MG63 (cell line): ENCODE data around the gene FOXC2. TPM values are rescaled to one million over a fixed set of nuclear protein-coding genes. Genes with fewer than 3 reads are reported as not detected.

Experiments
- DNase-seq: peaks from one replicate; pipeline ENCODE4 v3.0.0-alpha.2; 2020
- H3K27me3 ChIP-seq: fragments of 250-450 bp; sonication (Bioruptor Pico); 2 replicates; pipeline ENCODE4 v1.5.1; 2020; ENCODE audit warnings: mild to moderate bottlenecking, moderate library complexity
- H3K36me3 ChIP-seq: fragments of 250-450 bp; sonication (Bioruptor Pico); 2 replicates; pipeline ENCODE4 v1.5.1; 2020; ENCODE audit warnings: mild to moderate bottlenecking, moderate library complexity
- H3K4me3 ChIP-seq: fragments of 250-450 bp; sonication (Bioruptor Pico); 2 replicates; pipeline ENCODE4 v1.5.1; 2020; ENCODE audit warnings: mild to moderate bottlenecking, moderate library complexity
- H3K9me3 ChIP-seq: fragments of 250-450 bp; sonication (Bioruptor Pico); 2 replicates; pipeline ENCODE4 v1.5.1; 2020; ENCODE audit warnings: mild to moderate bottlenecking, moderate library complexity
- total RNA-seq: library from RNA; depleted of rRNA; stranded (reverse); fragments of >200 nt; shearing (Covaris generic); gene quantifications from 2 replicates; pipeline ENCODE4 v1.2.3, GENCODE V29; 2014; ENCODE audit warnings: low replicate concordance

The FOXC2 gene
- total RNA-seq, 1 experiment from 2014 or later: 7.1 TPM

- peak overlapping the region; percentile 34 for H3K4me3 ChIP-seq
- no peaks in the 10 kb centered on the region for H3K27me3 ChIP-seq
- DNase-seq: no peak
- H3K36me3 ChIP-seq: peaks cover 40% of the 10 kb centered on the region
- H3K9me3 ChIP-seq: no peaks in the 10 kb centered on the region
Measured at GRCh38 chr16:86575095-86575685, 8.6 kb downstream of the FOXC2 start.

GRCh38 chr16:86575754-86576557 is 9.3 kb downstream of the FOXC2 start:
- Histone ChIP-seq H3K9me3 (no peaks in the 10 kb centered on the region), H3K36me3 (peaks cover 33% of the 10 kb centered on the region), H3K4me3 (peak overlapping the region; percentile 34), H3K27me3 (no peaks in the 10 kb centered on the region)
- DNase-seq: peak; percentile 95

GRCh38 chr16:86576591-86577313 is 10.1 kb downstream of the FOXC2 start:
- no peaks in the 10 kb centered on the region for H3K27me3 ChIP-seq
- H3K36me3 ChIP-seq: peaks cover 25% of the 10 kb centered on the region
- H3K9me3 ChIP-seq: no peaks in the 10 kb centered on the region
- no peak overlapping the region for H3K4me3 ChIP-seq
- no peak for DNase-seq

- Histone ChIP-seq H3K36me3 (peaks cover 22% of the 10 kb centered on the region), H3K27me3 (no peaks in the 10 kb centered on the region), H3K9me3 (no peaks in the 10 kb centered on the region), H3K4me3 (no peak overlapping the region)
- DNase-seq: no peak
Measured at GRCh38 chr16:86577314-86577971, 10.8 kb downstream of the FOXC2 start.

- no peak within 1 kb of the TSS for H3K4me3 ChIP-seq
- DNase-seq: no peak
- peaks cover 17% of the 10 kb centered on the region for H3K36me3 ChIP-seq
Measured at GRCh38 chr16:86578061-86578599, 11.5 kb downstream of the FOXC2 start, which contains the start of gene FOXL1. TSS of gene FOXL1 (plus strand) at chr16:86578549. CDS start at chr16:86578724, 175 bp downstream.

DNA sequence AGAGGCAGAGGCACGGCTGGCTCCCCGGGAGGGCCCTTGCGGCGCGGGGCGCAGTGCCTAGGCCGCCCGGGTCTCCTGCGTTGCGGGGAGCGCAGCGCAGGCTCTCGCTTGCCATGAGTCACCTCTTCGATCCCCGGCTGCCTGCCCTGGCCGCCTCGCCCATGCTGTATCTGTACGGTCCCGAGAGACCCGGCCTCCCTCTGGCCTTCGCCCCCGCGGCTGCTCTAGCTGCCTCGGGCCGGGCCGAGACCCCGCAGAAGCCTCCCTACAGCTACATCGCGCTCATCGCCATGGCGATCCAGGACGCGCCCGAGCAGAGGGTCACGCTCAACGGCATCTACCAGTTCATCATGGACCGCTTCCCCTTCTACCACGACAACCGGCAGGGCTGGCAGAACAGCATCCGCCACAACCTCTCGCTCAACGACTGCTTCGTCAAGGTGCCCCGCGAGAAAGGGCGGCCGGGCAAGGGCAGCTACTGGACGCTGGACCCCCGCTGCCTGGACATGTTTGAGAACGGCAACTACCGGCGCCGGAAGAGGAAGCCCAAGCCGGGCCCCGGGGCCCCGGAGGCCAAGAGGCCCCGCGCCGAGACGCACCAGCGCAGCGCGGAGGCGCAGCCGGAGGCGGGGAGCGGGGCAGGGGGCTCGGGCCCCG is 12.1 kb downstream of the FOXC2 start:
- peaks cover 17% of the 10 kb centered on the region for H3K36me3 ChIP-seq
- H3K4me3 ChIP-seq: no peak overlapping the region
- no peaks in the 10 kb centered on the region for H3K9me3 ChIP-seq
- no peak for DNase-seq
- no peaks in the 10 kb centered on the region for H3K27me3 ChIP-seq

More at GRCh38 chr16:86578061-86578599, 11.5 kb downstream of the FOXC2 start, which contains the start of gene FOXL1:
- H3K27me3 ChIP-seq: no peaks in the 10 kb centered on the region
- H3K9me3 ChIP-seq: no peaks in the 10 kb centered on the region

- DNase-seq: no peak
- no peaks in the 10 kb centered on the region for H3K27me3 ChIP-seq
- H3K36me3 ChIP-seq: peaks cover 10% of the 10 kb centered on the region
- no peaks in the 10 kb centered on the region for H3K9me3 ChIP-seq
- H3K4me3 ChIP-seq: no peak overlapping the region
Measured at GRCh38 chr16:86579268-86580062, 12.8 kb downstream of the FOXC2 start.

DNA sequence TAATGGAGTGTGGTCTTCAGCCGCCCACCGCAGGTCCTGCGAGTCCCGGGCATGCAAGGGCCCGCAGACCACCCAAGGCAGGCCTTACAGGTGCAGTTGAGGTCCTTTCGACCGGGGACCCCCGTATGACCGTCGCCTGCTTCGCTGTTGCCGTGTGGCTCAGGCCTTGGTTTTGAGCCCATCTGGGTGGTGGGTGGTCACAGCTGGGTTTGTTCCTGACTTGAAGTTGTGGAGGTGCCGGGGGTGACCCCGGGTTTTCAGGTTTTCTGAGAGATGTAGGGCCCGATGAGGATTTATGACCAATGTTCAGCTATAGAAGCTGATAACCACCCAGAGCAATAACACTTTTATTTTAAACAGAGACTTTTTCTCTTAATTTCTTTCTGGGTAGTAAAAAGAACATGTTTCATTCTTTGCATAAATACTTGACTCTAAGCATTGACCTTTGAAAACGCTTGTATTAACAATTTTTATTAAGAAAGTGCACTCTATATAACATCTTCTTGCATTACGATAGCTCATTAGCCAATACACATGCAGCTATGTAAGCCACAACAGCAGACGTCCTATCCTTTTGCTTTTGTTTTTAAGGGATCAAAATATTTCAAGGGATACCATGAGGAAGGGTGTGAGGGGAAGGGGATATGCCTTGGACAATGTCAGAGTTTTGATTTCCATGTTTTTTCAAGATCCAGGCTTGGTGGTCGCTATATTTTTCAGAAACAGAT is 13.6 kb downstream of the FOXC2 start:
- Histone ChIP-seq H3K36me3 (peaks cover 2% of the 10 kb centered on the region; the same call in 1 of the 2 replicates), H3K9me3 (no peaks in the 10 kb centered on the region), H3K27me3 (no peaks in the 10 kb centered on the region), H3K4me3 (no peak overlapping the region)
- no peak for DNase-seq

DNA sequence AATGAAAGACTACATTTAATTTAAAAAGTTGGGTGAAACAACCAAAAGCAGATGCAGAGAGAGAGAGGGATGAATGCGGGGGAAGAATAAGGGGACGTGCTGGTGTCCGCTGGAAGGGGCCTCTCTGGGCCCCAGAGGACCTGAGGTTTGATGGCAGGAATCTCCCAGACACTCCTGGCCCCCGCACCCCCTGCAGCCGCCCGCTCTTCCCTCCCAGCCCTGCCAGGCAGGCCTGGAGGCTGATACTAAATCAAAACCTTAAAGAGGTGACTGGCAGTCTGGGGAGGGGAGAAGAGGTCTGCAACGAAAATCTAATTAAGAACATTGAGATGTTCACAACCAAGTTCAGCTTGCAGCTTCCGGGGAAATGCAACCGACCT is 14.2 kb downstream of the FOXC2 start:
- no peak for DNase-seq
- no peaks in the 10 kb centered on the region for H3K36me3 ChIP-seq
- H3K4me3 ChIP-seq: no peak overlapping the region

GRCh38 chr16:86581458-86581857 is 14.8 kb downstream of the FOXC2 start:
- H3K4me3 ChIP-seq: no peak overlapping the region
- H3K27me3 ChIP-seq: no peaks in the 10 kb centered on the region
- H3K9me3 ChIP-seq: no peaks in the 10 kb centered on the region
- H3K36me3 ChIP-seq: no peaks in the 10 kb centered on the region
- DNase-seq: no peak

More for the DNA sequence above, 14.2 kb downstream of the FOXC2 start:
- Histone ChIP-seq H3K27me3 (no peaks in the 10 kb centered on the region), H3K9me3 (no peaks in the 10 kb centered on the region)

DNA sequence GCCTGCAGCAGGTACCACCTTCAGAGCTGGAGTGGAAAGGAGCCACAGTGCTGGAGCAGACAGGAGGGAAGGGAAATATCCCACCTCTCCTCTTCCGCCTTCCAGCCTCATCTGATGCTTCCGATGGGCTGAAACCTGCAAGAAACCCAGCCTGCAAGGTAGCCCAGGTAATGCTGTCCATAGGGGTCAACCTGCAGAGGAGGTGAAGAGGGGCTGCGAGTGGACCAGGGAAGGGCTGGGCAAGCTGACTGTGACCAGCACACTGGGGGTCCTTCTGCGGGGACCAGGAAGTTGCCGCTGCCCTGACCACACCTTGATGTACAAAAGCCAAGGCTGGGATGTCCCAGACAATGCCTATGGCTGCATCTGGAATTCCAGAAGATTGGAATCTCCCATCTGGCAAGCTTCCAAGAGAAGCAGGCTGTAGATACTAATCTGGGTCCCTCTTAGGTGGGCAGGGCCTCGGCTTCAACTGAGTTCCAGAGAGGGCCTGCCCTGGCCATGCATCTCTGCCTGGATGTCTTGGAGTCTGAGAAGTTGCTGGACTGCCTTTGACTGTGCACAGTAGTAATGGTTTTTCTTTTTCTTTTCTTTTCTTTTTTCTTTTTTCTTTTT is 17.5 kb downstream of the FOXC2 start:
- no peaks in the 10 kb centered on the region for H3K36me3 ChIP-seq
- H3K27me3 ChIP-seq: no peaks in the 10 kb centered on the region
- H3K9me3 ChIP-seq: no peaks in the 10 kb centered on the region
- DNase-seq: no peak
- no peak overlapping the region for H3K4me3 ChIP-seq

DNA sequence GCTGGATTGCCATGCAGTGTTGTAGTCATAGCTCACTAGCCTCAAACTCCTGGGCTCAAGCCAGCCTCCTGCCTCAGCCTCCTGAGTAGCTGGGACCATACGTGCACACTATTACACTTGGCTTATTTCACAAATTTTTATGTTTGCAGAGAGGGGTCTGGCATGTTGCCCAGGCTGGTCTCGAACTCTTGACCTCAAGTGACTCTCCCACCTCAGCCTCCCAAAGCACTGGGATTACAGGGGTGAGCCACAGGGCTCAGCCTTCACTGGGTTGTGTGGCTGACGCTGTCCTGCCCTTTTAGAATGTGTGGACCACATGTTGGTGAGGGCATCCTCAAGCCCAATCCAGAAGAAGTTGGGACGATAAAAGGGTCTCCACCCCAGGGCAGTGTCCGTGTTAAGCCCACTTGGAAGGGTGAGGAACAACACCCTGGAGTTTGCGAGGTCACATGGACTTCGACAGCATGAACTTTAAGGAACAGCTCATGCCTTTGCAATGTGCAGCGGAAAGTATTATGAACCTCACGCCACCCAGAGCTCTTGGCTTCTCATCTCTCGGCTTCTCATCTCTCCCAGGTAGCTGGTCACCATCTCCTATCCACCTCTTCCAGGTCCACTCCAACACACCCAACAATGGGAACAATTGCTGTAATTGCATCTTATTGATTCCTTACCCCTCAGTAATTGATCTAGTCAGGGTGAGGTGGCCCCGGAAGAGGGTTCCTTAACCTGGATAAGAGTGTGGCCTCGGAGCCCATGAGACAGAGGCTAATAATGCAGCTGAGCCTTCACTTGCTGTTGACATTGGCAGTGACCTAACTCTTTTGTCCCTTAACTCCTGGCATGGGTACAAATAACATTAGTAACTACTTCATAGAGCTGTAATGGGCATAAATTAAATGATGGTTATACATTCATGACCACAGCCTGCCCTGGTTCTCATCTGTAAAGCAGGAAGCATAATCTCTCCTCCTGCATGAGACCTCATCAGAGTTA is 18.4 kb downstream of the FOXC2 start:
- Histone ChIP-seq H3K9me3 (no peaks in the 10 kb centered on the region), H3K4me3 (no peak overlapping the region), H3K36me3 (no peaks in the 10 kb centered on the region), H3K27me3 (no peaks in the 10 kb centered on the region)
- peak; percentile 98 for DNase-seq

- H3K9me3 ChIP-seq: no peaks in the 10 kb centered on the region
- H3K4me3 ChIP-seq: no peak overlapping the region
- peak; percentile 92 for DNase-seq
- no peaks in the 10 kb centered on the region for H3K27me3 ChIP-seq
- no peaks in the 10 kb centered on the region for H3K36me3 ChIP-seq
Measured at GRCh38 chr16:86585821-86586611, 19.4 kb downstream of the FOXC2 start.
